GOT3 (cell line): ENCODE measurements around the gene PDCD7.
"Not testable (repeated sequence)": the region's sequence is repeated elsewhere in the genome, so short reads cannot be mapped to it uniquely, and the experiment has no call there.

Experiments
- DNase-seq: peaks from one replicate; lab custom pipeline; 2025; ENCODE audit warnings: mixed read lengths; lab: John Stamatoyannopoulos, UW

The PDCD7 gene

GRCh38 chr15:65091946-65092770, 41.5 kb downstream of the PDCD7 start:
- DNase-seq = no peak

- no peak for DNase-seq
Measured at GRCh38 chr15:65089206-65089824, 44.3 kb downstream of the PDCD7 start.

- DNase-seq = no peak
Measured at GRCh38 chr15:65088643-65089021, 45.0 kb downstream of the PDCD7 start.

- DNase-seq = no peak
Measured at GRCh38 chr15:65087873-65088642, 45.5 kb downstream of the PDCD7 start.

- DNase-seq = no peak
Measured at GRCh38 chr15:65087411-65087810, 46.2 kb downstream of the PDCD7 start.

DNA sequence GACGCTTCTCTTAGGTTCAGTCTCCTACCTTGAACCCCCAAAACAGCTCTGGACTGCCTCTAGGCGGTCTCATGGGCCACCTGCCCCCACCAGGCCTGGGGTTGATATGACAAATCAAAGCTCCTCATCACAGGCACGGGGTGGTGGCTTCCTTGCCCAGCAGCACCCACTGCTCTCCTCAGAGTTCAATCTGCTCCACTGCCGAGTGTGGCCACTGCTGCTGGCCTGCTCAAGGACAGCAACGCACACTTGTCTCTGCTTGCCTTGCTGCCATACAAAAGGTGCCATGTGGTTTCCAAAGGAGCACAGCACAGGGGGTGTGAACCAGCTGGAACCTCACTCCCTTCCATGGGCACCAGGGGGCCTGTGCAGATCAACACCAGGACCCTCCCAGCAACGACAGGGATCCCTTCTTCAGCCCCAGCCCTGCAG, 46.9 kb downstream of the PDCD7 start:
- DNase-seq = no peak

GRCh38 chr15:65085990-65086679, 47.5 kb downstream of the PDCD7 start:
- no peak for DNase-seq

DNA sequence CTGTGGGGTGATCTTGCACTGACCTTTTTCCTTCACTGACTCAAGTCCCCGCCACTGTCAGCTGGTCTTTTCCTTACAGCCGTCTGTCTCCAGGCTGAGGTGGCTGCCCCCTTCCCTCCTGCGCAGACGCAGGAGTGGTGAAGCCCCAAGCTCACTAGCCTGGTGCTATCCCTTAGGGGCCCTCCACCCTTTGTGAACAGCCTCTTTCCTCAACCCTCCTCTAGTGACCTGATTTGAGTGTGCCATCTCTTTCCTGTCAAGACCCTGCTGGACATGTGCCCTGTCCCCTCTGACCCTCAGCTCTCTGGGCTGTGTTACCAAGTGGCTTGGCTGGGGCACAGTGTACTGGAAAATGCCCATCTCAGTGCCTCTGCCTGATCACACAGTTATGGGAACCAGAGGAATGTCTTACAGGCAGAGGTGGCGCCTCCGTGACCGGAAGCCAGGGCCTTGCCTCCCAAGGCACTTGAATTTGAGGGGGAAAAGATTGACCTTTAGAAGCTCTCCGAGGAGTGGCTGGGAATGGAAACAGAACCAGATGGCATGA, 48.3 kb downstream of the PDCD7 start:
- no peak for DNase-seq

GRCh38 chr15:65084500-65085206, 49.0 kb downstream of the PDCD7 start:
- no peak for DNase-seq

GRCh38 chr15:65083262-65083701, 50.3 kb downstream of the PDCD7 start:
- no peak for DNase-seq

- DNase-seq = no peak
Measured at GRCh38 chr15:65082303-65082953, 51.2 kb downstream of the PDCD7 start.

DNA sequence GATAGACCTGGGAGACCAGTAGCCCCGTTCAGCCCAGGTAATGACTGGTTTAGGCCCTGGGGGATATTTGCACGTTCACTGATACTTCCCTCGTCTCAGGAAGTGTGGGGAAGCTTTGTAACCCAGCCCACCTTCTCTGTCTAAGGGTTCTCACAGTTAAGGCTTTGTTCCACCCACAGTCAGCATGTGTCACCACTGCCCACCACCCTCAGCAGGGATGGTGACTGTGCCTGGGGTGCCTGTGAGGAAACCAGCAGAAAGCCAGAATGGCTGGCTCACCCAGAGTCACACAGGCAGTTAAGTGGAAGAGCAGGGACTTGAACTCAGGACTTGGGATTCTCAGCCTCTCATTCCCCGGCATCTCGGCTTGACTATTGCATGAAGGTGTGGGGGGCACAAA, 51.9 kb downstream of the PDCD7 start:
- DNase-seq = no peak

- no peak for DNase-seq
Measured at GRCh38 chr15:65081270-65081669, 52.3 kb downstream of the PDCD7 start.

DNA sequence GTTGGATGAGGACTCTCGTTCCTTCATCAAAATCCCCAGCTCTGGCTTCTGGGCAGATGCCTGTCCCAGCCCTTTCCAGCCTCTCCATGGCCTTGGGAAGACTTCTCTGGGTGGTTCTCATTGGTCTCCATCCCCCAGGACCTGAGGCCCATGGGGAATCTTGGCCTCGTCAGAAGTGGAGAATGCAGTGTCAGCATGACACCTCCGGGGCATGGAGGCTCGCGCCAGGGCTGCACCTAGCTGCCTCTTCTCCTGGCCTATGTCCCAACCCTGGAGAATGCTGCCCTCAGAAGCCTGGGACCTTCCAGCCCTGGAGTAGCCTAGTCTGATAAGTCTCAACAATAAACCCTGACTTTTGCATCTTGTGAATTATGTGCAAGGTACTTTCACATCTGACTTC, 54.0 kb downstream of the PDCD7 start:
- no peak for DNase-seq

GRCh38 chr15:65077981-65078352, 55.6 kb downstream of the PDCD7 start:
- DNase-seq = peak; percentile 56

GRCh38 chr15:65077291-65077980, 56.2 kb downstream of the PDCD7 start:
- no peak for DNase-seq

DNA sequence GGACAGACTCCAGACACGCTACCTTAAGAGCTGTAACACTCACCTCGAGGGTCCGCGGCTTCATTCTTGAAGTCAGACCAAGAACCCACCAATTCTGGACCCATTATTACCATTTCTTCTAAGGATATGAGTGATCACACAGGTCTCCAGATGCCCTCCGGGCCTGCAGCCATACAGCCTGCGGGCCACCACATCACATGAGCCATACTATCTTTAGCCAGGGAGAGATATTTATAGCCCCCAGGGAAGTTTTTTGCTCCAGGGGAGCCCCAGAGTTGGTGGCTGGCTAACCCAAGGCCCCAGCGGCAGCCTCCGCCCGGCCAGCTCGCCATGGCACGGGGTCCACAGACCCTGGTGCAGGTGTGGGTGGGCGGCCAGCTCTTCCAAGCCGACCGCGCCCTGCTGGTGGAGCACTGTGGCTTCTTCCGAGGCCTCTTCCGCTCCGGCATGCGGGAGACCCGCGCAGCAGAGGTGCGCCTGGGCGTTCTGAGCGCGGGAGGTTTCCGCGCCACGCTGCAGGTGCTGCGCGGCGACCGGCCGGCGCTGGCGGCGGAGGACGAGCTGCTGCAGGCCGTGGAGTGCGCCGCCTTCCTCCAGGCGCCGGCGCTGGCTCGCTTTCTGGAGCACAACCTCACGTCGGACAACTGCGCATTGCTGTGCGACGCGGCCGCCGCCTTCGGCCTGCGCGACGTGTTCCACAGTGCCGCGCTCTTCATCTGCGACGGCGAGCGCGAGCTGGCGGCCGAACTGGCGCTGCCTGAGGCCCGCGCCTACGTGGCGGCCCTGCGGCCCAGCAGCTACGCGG, 56.9 kb downstream of the PDCD7 start, which contains the start of gene KBTBD13:
KBTBD13 (plus strand) TSS at position 261 of the 805 bp plus-strand sequence; CDS start at position 331, 70 bp downstream.
- no peak for DNase-seq

GRCh38 chr15:65075607-65076395, 57.8 kb downstream of the PDCD7 start:
- DNase-seq = not testable (repeated sequence)
